ENCODE results near the gene CD164L2. TPM values are rescaled to one million over a fixed set of nuclear protein-coding genes. Genes with fewer than 3 reads are reported as not detected.

CD164L2 gene
- total RNA-seq, 2 experiments from 2014 or later, result not detected

Other genes starting within 250 kb of the CD164L2 start
- 10 to 100 TPM; 23.9 to 24.2 TPM for gene SLC9A1, start 228.2 kb downstream of the CD164L2 start, total RNA-seq
- gene WDTC1, start 148.7 kb downstream of the CD164L2 start, total RNA-seq, result 10 to 100 TPM; 19.1 to 20.1 TPM
- gene TMEM222, start 61.2 kb downstream of the CD164L2 start, total RNA-seq, result 10 to 100 TPM; 45.5 to 47.3 TPM
- 10 to 100 TPM; 16.0 to 20.0 TPM for gene SYTL1, start 41.3 kb downstream of the CD164L2 start, total RNA-seq
- 1 to 10 TPM; 5.0 to 6.0 TPM for gene MAP3K6, start 16.4 kb downstream of the CD164L2 start, total RNA-seq
- not detected for gene FCN3, start 8.5 kb downstream of the CD164L2 start, total RNA-seq
- 1 to 10 TPM; 3.6 to 4.1 TPM for gene GPR3, start 9.3 kb upstream of the CD164L2 start, total RNA-seq
- gene WASF2, start 106.8 kb upstream of the CD164L2 start, total RNA-seq, result 100 to 1,000 TPM; 106 to 110 TPM
- gene AHDC1, start 220.8 kb upstream of the CD164L2 start, total RNA-seq, result 10 to 100 TPM; 11.2 to 13.2 TPM